WTC11 (cell line): ENCODE measurements around the gene MAFB. TPM values are rescaled to one million over a fixed set of nuclear protein-coding genes. Genes with fewer than 3 reads are reported as not detected.

ENCODE experiments used
- ATAC-seq: fragments of 200-7000 bp; cut with Tn5 transposase; 2 replicates; pipeline ENCODE4 v1.10.0; 2021; ENCODE audit warnings: mild to moderate bottlenecking, moderate library complexity
- CTCF ChIA-PET: fragments of 300-600 bp; sonication (Branson Sonifier 250); formaldehyde crosslinking; loops from one replicate; lab custom pipeline; 2021; ENCODE audit warnings: antibody characterized with exemption; lab: Charles Lee
- POLR2A ChIA-PET: fragments of 350-600 bp; sonication (Branson Sonifier 250); formaldehyde crosslinking; loops from one replicate; lab custom pipeline; 2021; ENCODE audit warnings: antibody characterized with exemption; lab: Charles Lee
- DNase-seq: peaks from one replicate; pipeline ENCODE4 v3.0.0; 2021; ENCODE audit warnings: low spot score
- H3K27ac Mint-ChIP-seq: 2 replicates; pipeline ENCODE4 v1.8.0; 2021; ENCODE audit warnings: mixed read lengths
- H3K27me3 Mint-ChIP-seq: 2 replicates; pipeline ENCODE4 v1.8.0; 2021; ENCODE audit warnings: low read depth, mild to moderate bottlenecking, moderate library complexity, mixed read lengths
- H3K36me3 Mint-ChIP-seq: 2 replicates; pipeline ENCODE4 v1.8.0; 2021; ENCODE audit warnings: mixed read lengths
- H3K4me1 Mint-ChIP-seq: 2 replicates; pipeline ENCODE4 v1.8.0; 2022; ENCODE audit warnings: mixed read lengths
- H3K4me3 Mint-ChIP-seq: 2 replicates; pipeline ENCODE4 v1.8.0; 2021; ENCODE audit warnings: mild to moderate bottlenecking, moderate library complexity, mixed read lengths
- H3K9me3 Mint-ChIP-seq: 2 replicates; pipeline ENCODE4 v1.8.0; 2021; ENCODE audit warnings: mixed read lengths
- ATF3 ChIP-seq: sonication (generic); formaldehyde crosslinking; conservative IDR thresholded peaks from 2 replicates; pipeline ENCODE4 v1.8.1; 2022; ENCODE audit warnings: mild to moderate bottlenecking, missing genetic modification reagents
- CREB1 ChIP-seq: sonication (generic); formaldehyde crosslinking; IDR thresholded peaks from 2 replicates; pipeline ENCODE4 v1.8.0; 2023; ENCODE audit warnings: mild to moderate bottlenecking, missing genetic modification reagents
- E2F4 ChIP-seq: sonication (generic); formaldehyde crosslinking; IDR thresholded peaks from 2 replicates; pipeline ENCODE4 v1.8.1; 2022; ENCODE audit warnings: low read depth, mild to moderate bottlenecking, moderate library complexity, missing genetic modification reagents, borderline replicate concordance
- EMX1 ChIP-seq: fragments of 250-450 bp; sonication (Bioruptor Pico); IDR thresholded peaks from 2 replicates; pipeline ENCODE4 v1.8.0; 2021; ENCODE audit warnings: mild to moderate bottlenecking
- FOXJ3 ChIP-seq: sonication (generic); formaldehyde crosslinking; IDR thresholded peaks from 2 replicates; pipeline ENCODE4 v1.9.0; 2021; ENCODE audit warnings: missing genetic modification reagents, mild to moderate bottlenecking, borderline replicate concordance
- GRHL2 ChIP-seq: fragments of 250-450 bp; sonication (Bioruptor Pico); IDR thresholded peaks from 2 replicates; pipeline ENCODE4 v1.8.0; 2022; ENCODE audit warnings: mild to moderate bottlenecking, moderate library complexity; ENCODE audit not compliant: insufficient replicate concordance, severe bottlenecking
- MLX ChIP-seq: sonication (generic); formaldehyde crosslinking; IDR thresholded peaks from 2 replicates; pipeline ENCODE4 v1.8.1; 2023; ENCODE audit warnings: mild to moderate bottlenecking, missing genetic modification reagents, moderate library complexity
- NFYB ChIP-seq: sonication (generic); formaldehyde crosslinking; conservative IDR thresholded peaks from 2 replicates; pipeline ENCODE4 v1.8.0; 2022; ENCODE audit warnings: low read depth, missing genetic modification reagents
- RORB ChIP-seq: fragments of 250-450 bp; sonication (Bioruptor Pico); IDR thresholded peaks from 2 replicates; pipeline ENCODE4 v1.9.0; 2021; ENCODE audit warnings: mild to moderate bottlenecking
- SMAD3 ChIP-seq: sonication (generic); formaldehyde crosslinking; IDR thresholded peaks from 2 replicates; pipeline ENCODE4 v1.8.0; 2022; ENCODE audit warnings: missing genetic modification reagents, mild to moderate bottlenecking, borderline replicate concordance
- SP1 ChIP-seq: sonication (generic); formaldehyde crosslinking; conservative IDR thresholded peaks from 2 replicates; pipeline ENCODE4 v1.8.1; 2022; ENCODE audit warnings: missing genetic modification reagents
- STAT6 ChIP-seq: sonication (generic); formaldehyde crosslinking; conservative IDR thresholded peaks from 2 replicates; pipeline ENCODE4 v1.8.1; 2023; ENCODE audit warnings: mild to moderate bottlenecking, low read depth, missing genetic modification reagents, moderate library complexity
- TP53 ChIP-seq: sonication (generic); formaldehyde crosslinking; IDR thresholded peaks from 2 replicates; pipeline ENCODE4 v1.8.1; 2023; ENCODE audit warnings: mild to moderate bottlenecking, missing genetic modification reagents
- ZBTB43 ChIP-seq: sonication (generic); formaldehyde crosslinking; IDR thresholded peaks from 2 replicates; pipeline ENCODE4 v1.8.1; 2023; ENCODE audit warnings: mild to moderate bottlenecking, missing genetic modification reagents
- ZNF138 ChIP-seq: sonication (generic); formaldehyde crosslinking; conservative IDR thresholded peaks from 2 replicates; pipeline ENCODE4 v1.8.1; 2022; ENCODE audit warnings: mild to moderate bottlenecking, moderate library complexity, missing genetic modification reagents
- ZNF232 ChIP-seq: sonication (generic); formaldehyde crosslinking; IDR thresholded peaks from 2 replicates; pipeline ENCODE4 v1.8.0; 2022; ENCODE audit warnings: mild to moderate bottlenecking, missing genetic modification reagents
- ZNF281 ChIP-seq: sonication (generic); formaldehyde crosslinking; IDR thresholded peaks from 2 replicates; pipeline ENCODE4 v1.8.0; 2023; ENCODE audit warnings: mild to moderate bottlenecking, missing genetic modification reagents
- ZNF425 ChIP-seq: fragments of 250-450 bp; sonication (Bioruptor Pico); conservative IDR thresholded peaks from 2 replicates; pipeline ENCODE4 v1.9.0; 2021; ENCODE audit warnings: mild to moderate bottlenecking
- ZNF512 ChIP-seq: sonication (generic); formaldehyde crosslinking; IDR thresholded peaks from 2 replicates; pipeline ENCODE4 v1.8.1; 2022; ENCODE audit warnings: missing genetic modification reagents, borderline replicate concordance
- ZNF671 ChIP-seq: fragments of 250-450 bp; sonication (Bioruptor Pico); IDR thresholded peaks from 2 replicates; pipeline ENCODE4 v1.8.0; 2021; ENCODE audit warnings: mild to moderate bottlenecking
- total RNA-seq: library from RNA; stranded (reverse); gene quantifications from 3 replicates; pipeline ENCODE4 v1.2.3, GENCODE V29; 2021

The MAFB gene
- total RNA-seq, 1 experiment from 2014 or later, result 5.3 TPM

GRCh38 chr20:40636486-40636885 lies 52.5 kb downstream of the MAFB start (continued):
- TF ChIP-seq STAT6, result no peak

GRCh38 chr20:40635971-40636370 lies 53.1 kb downstream of the MAFB start:
- DNase-seq, result no peak
- no peak overlapping the region for H3K4me3 Mint-ChIP-seq
- CTCF ChIA-PET, result no interaction called here
- TF ChIP-seq ZNF425 (CRISPR knock-in tag) (no peak), MLX (CRISPR knock-in tag) (no peak), NFYB (CRISPR knock-in tag) (no peak), SMAD3 (CRISPR knock-in tag) (no peak), E2F4 (CRISPR knock-in tag) (no peak), TP53 (CRISPR knock-in tag) (no peak), ZNF232 (no peak), ZNF281 (CRISPR knock-in tag) (no peak), ZNF138 (CRISPR knock-in tag) (no peak), RORB (CRISPR knock-in tag) (no peak), ZNF512 (CRISPR knock-in tag) (no peak), EMX1 (no peak), CREB1 (CRISPR knock-in tag) (no peak), GRHL2 (CRISPR knock-in tag) (no peak), ZBTB43 (CRISPR knock-in tag) (no peak), ATF3 (CRISPR knock-in tag) (no peak), ZNF671 (CRISPR knock-in tag) (no peak), SP1 (CRISPR knock-in tag) (no peak), FOXJ3 (CRISPR knock-in tag) (no peak)
- TF ChIP-seq, all 79 proteins: peak for 0
- Mint-ChIP-seq H3K27me3 (peaks cover 2% of the 10 kb centered on the region; the same call in 1 of the 2 replicates), H3K4me1 (peaks cover 7% of the 10 kb centered on the region; the same call in 1 of the 2 replicates), H3K36me3 (no peaks in the 10 kb centered on the region), H3K9me3 (no peaks in the 10 kb centered on the region), H3K27ac (no peak overlapping the region)
- ATAC-seq, result no peak
- POLR2A ChIA-PET, result no interaction called here
